Trophoblast cell (in vitro differentiated cells and primary cell): ENCODE results near the gene SLC34A1.

Source experiments
- DNase-seq, 2 donors: peaks; one replicate each; pipeline ENCODE4 v3.0.0-alpha.2; 2016
- H2AFZ ChIP-seq: 2 replicates; pipeline ENCODE4 v1.6.1; 2013; ENCODE audit warnings: low read length, moderate library complexity, mild to moderate bottlenecking; ENCODE audit not compliant: insufficient read depth, poor library complexity
- H2AK5ac ChIP-seq: 2 replicates; pipeline ENCODE4 v1.6.1; 2013; ENCODE audit warnings: mild to moderate bottlenecking, low read length
- H2BK120ac ChIP-seq: 2 replicates; pipeline ENCODE4 v1.6.1; 2013; ENCODE audit warnings: low read length, mild to moderate bottlenecking, moderate library complexity; ENCODE audit not compliant: insufficient read depth, poor library complexity
- H2BK12ac ChIP-seq: 2 replicates; pipeline ENCODE4 v1.6.1; 2013; ENCODE audit warnings: mild to moderate bottlenecking, low read length, moderate library complexity
- H2BK5ac ChIP-seq: 2 replicates; pipeline ENCODE4 v1.6.1; 2013; ENCODE audit warnings: low read length, low read depth, moderate library complexity, mild to moderate bottlenecking; ENCODE audit not compliant: poor library complexity
- H3K14ac ChIP-seq: 2 replicates; pipeline ENCODE4 v1.6.1; 2013; ENCODE audit warnings: mild to moderate bottlenecking, low read length
- H3K18ac ChIP-seq: 2 replicates; pipeline ENCODE4 v1.6.1; 2013; ENCODE audit warnings: mild to moderate bottlenecking, low read length
- H3K23ac ChIP-seq: 2 replicates; pipeline ENCODE4 v1.6.1; 2013; ENCODE audit warnings: low read length
- H3K27ac ChIP-seq: 2 replicates; pipeline ENCODE4 v1.5.1; 2013; ENCODE audit warnings: low read depth, mild to moderate bottlenecking, inconsistent platforms, low read length, moderate library complexity
- H3K27me3 ChIP-seq: 2 replicates; pipeline ENCODE4 v1.6.1; 2013; ENCODE audit warnings: inconsistent platforms, mild to moderate bottlenecking, low read length, moderate library complexity; ENCODE audit not compliant: insufficient read depth
- H3K36me3 ChIP-seq, 2 experiments: 1 replicate in 1 of 2; 2 replicates in 1 of 2; pipeline ENCODE4 v1.6.1; 2013; ENCODE audit warnings: low read length in 2 of 2, mild to moderate bottlenecking in 2 of 2, moderate library complexity in 1 of 2; ENCODE audit not compliant: insufficient read depth in 2 of 2, control insufficient read depth in 1 of 2
- H3K4ac ChIP-seq: 2 replicates; pipeline ENCODE4 v1.6.1; 2013; ENCODE audit warnings: low read depth, mild to moderate bottlenecking, low read length, moderate library complexity
- H3K4me1 ChIP-seq, 2 experiments: 1 replicate in 1 of 2; 2 replicates in 1 of 2; pipeline ENCODE4 v1.6.1; 2013; ENCODE audit warnings: low read length in 2 of 2, mild to moderate bottlenecking in 2 of 2, moderate library complexity in 1 of 2; ENCODE audit not compliant: insufficient read depth in 2 of 2, control insufficient read depth in 1 of 2
- H3K4me2 ChIP-seq: 2 replicates; pipeline ENCODE4 v1.6.1; 2013; ENCODE audit warnings: inconsistent platforms, mild to moderate bottlenecking, low read length, moderate library complexity
- H3K4me3 ChIP-seq: 2 replicates; pipeline ENCODE4 v1.5.1; 2013; ENCODE audit warnings: mild to moderate bottlenecking, low read depth, low read length, inconsistent platforms
- H3K79me1 ChIP-seq: one replicate; pipeline ENCODE4 v1.6.1; 2013; ENCODE audit warnings: low read length
- H3K79me2 ChIP-seq: 2 replicates; pipeline ENCODE4 v1.6.1; 2013; ENCODE audit warnings: low read length, mild to moderate bottlenecking; ENCODE audit not compliant: control insufficient read depth, insufficient read depth, poor library complexity
- H3K9ac ChIP-seq: 2 replicates; pipeline ENCODE4 v1.6.1; 2013; ENCODE audit warnings: mild to moderate bottlenecking, low read length
- H3K9me3 ChIP-seq: 2 replicates; pipeline ENCODE4 v1.6.1; 2013; ENCODE audit warnings: low read depth, mild to moderate bottlenecking, control low read depth, inconsistent platforms, low read length; ENCODE audit not compliant: insufficient read depth
- H4K12ac ChIP-seq: 2 replicates; pipeline ENCODE4 v1.6.1; 2013; ENCODE audit warnings: low read depth, mild to moderate bottlenecking, low read length, moderate library complexity
- H4K8ac ChIP-seq: 2 replicates; pipeline ENCODE4 v1.6.1; 2013; ENCODE audit warnings: low read depth, mild to moderate bottlenecking, low read length, moderate library complexity
- H4K91ac ChIP-seq: one replicate; pipeline ENCODE4 v1.6.1; 2013; ENCODE audit warnings: low read depth, mild to moderate bottlenecking, low read length, moderate library complexity
- WGBS: extraction: QIAGEN DNeasy Blood & Tissue Kit; methylation state at CpG from one replicate; pipeline ENCODE4 v1.1.7; 2013; ENCODE audit warnings: missing lambda C conversion rate; ENCODE audit not compliant: insufficient read length, insufficient coverage; ENCODE audit errors: extremely low coverage; 5-methylcytosine and 5-hydroxymethylcytosine counted together

Gene SLC34A1

DNA sequence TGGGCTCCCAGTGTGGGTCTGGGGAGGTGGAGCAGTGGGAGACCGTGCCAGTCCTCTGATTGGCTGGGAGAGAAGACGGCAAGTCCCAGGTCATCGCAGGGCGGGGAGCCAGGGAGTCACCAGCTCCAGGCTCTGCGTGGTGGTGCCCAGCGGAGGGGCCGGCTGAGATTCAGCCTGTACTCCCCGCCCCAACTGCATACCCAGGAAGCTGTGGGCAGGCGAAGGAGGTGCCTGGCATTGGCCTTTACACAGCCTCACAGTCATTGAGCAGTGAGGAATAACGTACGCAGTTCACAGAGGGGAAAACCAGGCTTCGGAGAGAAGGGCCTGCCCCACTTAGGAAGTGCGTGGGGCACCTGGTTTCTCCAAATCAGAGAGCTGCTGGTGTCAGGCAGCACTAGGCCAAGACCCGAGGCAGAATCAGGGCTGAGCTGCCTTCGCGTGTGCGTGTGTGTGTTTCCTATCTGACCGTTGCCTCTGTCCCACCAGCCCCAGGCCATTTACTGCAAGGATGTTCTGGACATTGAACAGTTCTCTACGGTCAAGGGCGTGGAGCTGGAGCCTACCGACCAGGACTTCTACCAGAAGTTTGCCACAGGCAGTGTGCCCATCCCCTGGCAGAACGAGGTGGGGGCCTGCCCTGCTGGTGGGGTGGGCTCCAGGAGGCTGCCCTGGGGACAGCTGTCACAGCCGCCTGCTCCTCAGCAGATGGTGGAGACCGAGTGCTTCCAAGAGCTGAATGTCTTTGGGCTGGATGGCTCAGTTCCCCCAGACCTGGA lies 56.2 kb downstream of the SLC34A1 start:
- H4K91ac ChIP-seq: no peak overlapping the region
- no peak overlapping the region for H3K27ac ChIP-seq
- H3K4ac ChIP-seq: no peak overlapping the region
- H3K79me2 ChIP-seq: no peaks in the 10 kb centered on the region
- no peak overlapping the region for H2BK12ac ChIP-seq
- H3K23ac ChIP-seq: no peak overlapping the region
- no CpG with 5 or more reads among the region's 24 CpGs for WGBS
- H2BK120ac ChIP-seq: no peak overlapping the region
- H3K14ac ChIP-seq: no peak overlapping the region
- peaks cover 1% of the 10 kb centered on the region for H3K9me3 ChIP-seq
- no peak overlapping the region for H3K9ac ChIP-seq
- H4K8ac ChIP-seq: no peak overlapping the region
- H3K27me3 ChIP-seq: no peaks in the 10 kb centered on the region
- no peaks in the 10 kb centered on the region for H3K4me1 ChIP-seq
- no peak overlapping the region for H2BK5ac ChIP-seq
- H4K12ac ChIP-seq: no peak overlapping the region
- H3K4me2 ChIP-seq: no peak overlapping the region
- H3K4me3 ChIP-seq: no peak overlapping the region
- DNase-seq: no peak
- H3K18ac ChIP-seq: no peak overlapping the region
- no peaks in the 10 kb centered on the region for H3K79me1 ChIP-seq
- H3K36me3 ChIP-seq: peaks cover 41 to 47% of the 10 kb centered on the region in 2 experiments
- no peak overlapping the region for H2AK5ac ChIP-seq
- H2AFZ ChIP-seq: no peak overlapping the region

DNA sequence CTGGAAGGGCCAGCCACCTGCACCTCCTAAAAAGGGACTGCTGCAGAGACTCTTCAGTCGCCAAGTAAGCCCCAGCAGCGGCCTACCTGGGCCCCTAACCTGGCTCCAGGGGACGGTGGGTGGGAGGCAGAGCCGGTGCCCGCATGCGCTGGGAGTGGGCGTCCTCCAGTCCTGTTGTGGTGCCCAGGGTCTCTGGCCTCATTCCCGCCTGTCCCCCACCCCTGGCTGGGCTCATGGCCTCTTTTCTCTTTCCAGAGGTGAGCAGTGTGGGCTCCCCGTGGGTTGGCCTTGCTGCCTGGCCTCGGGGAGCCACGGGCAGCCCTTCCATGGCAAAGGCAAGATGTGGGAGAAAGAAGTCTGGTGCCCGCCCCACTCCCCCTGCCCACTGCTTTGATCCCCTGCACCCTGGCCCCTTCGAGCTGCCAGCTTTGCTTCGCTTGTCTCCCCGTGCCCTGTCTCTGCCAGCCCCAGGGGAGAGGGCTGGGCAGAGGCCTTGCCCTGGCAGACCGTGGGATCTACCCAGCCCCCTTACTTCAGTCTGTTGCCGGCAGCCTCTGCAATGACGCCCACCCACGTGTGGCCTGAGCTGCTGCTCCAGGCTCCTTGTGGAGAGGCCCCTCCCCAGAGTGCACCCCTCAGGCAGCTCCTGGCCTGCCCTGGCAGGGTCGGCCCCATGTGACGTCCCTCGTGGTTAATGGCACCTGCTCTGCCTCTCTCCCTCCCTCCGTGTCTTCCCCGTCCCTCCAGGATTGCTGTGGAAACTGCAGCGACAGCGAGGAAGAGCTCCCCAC lies 57.0 kb downstream of the SLC34A1 start:
- Histone ChIP-seq H3K79me2 (no peaks in the 10 kb centered on the region), H3K27ac (no peak overlapping the region), H4K8ac (no peak overlapping the region), H3K4me2 (no peak overlapping the region), H3K79me1 (no peaks in the 10 kb centered on the region), H2AFZ (no peak overlapping the region), H3K27me3 (peaks cover 3% of the 10 kb centered on the region), H3K18ac (no peak overlapping the region), H2BK12ac (no peak overlapping the region), H2AK5ac (no peak overlapping the region), H3K4ac (no peak overlapping the region), H3K36me3 (peaks cover 35 to 39% of the 10 kb centered on the region in 2 experiments), H4K12ac (no peak overlapping the region), H3K9me3 (peaks cover 3% of the 10 kb centered on the region), H2BK5ac (no peak overlapping the region), H3K4me1 (peaks cover 0 to 3% of the 10 kb centered on the region in 2 experiments), H3K23ac (no peak overlapping the region), H3K4me3 (no peak overlapping the region), H3K14ac (no peak overlapping the region), H4K91ac (no peak overlapping the region), H3K9ac (no peak overlapping the region), H2BK120ac (no peak overlapping the region)
- WGBS: no CpG with 5 or more reads among the region's 26 CpGs
- no peak for DNase-seq

DNA sequence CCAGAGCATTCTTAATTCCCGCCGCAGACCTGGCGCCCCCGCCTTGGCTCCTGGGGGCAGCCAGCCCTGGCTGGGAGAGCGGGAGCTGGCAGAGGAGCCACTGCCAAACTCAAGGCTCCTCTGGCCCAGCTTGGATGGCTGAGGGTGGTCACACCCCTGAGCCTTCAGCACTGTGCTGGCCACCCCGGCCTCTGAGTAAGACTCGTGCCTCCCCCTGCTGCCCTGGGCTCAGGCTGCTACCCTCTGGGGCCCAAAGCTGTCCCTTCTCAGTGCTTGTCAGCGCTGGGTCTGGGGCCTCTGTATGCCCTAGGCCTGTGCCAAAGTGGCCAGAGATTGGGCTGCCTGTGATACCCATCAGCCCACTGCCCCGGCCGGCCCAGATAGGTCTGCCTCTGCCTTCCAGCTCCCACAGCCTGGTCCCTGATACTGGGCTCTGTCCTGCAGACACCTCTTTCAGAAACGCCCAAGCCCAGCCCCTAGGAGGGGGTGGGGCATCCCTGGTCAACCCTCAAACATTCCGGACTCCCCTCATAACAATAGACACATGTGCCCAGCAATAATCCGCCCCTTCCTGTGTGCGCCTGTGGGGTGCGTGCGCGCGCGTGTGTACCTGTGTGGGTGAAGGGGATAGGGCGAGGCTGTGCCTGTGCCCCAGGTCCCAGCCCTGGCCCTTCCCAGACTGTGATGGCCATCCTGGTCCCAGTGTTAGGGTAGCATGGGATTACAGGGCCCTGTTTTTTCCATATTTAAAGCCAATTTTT lies 58.0 kb downstream of the SLC34A1 start:
- Histone ChIP-seq H3K18ac (no peak overlapping the region), H3K14ac (no peak overlapping the region), H2AK5ac (no peak overlapping the region), H4K91ac (no peak overlapping the region), H3K4me2 (no peak overlapping the region), H2BK12ac (no peak overlapping the region), H3K4me3 (no peak overlapping the region), H4K12ac (no peak overlapping the region), H3K4me1 (peaks cover 1 to 7% of the 10 kb centered on the region in 2 experiments), H2BK120ac (no peak overlapping the region), H4K8ac (no peak overlapping the region), H3K79me1 (no peaks in the 10 kb centered on the region), H3K27me3 (peaks cover 6% of the 10 kb centered on the region), H2BK5ac (no peak overlapping the region), H3K4ac (no peak overlapping the region), H3K23ac (no peak overlapping the region), H3K27ac (no peak overlapping the region), H3K9me3 (peaks cover 4% of the 10 kb centered on the region), H2AFZ (no peak overlapping the region), H3K9ac (no peak overlapping the region), H3K36me3 (peaks cover 28 to 32% of the 10 kb centered on the region in 2 experiments), H3K79me2 (no peaks in the 10 kb centered on the region)
- whole genome bisulfite sequencing: no CpG with 5 or more reads among the region's 20 CpGs
- DNase-seq: no peak

DNA sequence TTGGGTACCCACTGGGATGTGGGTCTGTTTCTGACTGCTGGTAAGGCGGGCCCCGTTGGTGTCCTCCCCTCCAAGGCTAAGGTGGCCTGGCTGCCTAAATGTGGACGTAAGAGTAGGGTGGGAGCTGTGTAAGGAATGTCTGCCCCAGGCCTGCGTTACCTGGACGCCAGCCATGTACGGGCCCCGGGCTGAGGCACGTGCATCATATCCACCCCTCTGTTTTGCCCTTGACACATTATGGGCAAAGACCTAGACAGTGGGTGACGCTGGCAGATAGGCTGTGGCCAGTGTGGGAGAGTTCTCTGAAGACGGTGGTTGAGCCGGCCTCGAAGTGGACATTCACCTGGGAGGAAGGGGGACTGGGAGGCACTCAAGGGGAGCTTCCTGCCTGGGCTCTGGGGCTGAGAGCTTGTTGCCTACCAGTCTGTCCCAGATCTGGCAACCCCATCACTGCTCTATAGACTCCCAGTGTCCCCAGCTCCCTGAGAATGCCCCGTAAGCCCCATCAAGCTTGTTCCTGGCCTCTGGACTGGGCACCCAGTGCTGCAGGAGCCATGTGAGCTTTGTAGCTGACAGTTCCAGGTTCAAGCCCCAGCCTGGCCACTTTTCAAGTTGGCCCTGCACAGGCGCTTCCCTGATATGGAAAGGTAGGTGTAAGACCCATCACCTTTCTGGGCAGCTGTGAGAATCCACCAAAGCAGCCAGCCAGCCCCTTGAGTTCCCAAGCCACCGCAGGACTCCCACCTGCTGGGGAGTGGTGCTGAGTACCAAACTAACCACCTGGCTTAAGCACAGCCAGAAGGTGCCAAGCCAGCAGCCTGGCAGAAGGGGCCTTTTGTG lies 59.1 kb downstream of the SLC34A1 start:
- WGBS: no CpG with 5 or more reads among the region's 15 CpGs
- H3K9me3 ChIP-seq: peaks cover 4% of the 10 kb centered on the region
- peak in 1 of 2 donors; percentile 25 for DNase-seq
- no peak overlapping the region for H3K4me3 ChIP-seq
- no peak overlapping the region for H3K23ac ChIP-seq
- no peak overlapping the region for H2BK5ac ChIP-seq
- peaks cover 2% of the 10 kb centered on the region for H3K79me1 ChIP-seq
- peaks cover 5 to 15% of the 10 kb centered on the region in 2 experiments for H3K4me1 ChIP-seq
- H3K4ac ChIP-seq: no peak overlapping the region
- H4K91ac ChIP-seq: no peak overlapping the region
- no peak overlapping the region for H2AFZ ChIP-seq
- no peak overlapping the region for H3K4me2 ChIP-seq
- H2BK12ac ChIP-seq: no peak overlapping the region
- H2BK120ac ChIP-seq: no peak overlapping the region
- H3K79me2 ChIP-seq: no peaks in the 10 kb centered on the region
- H4K12ac ChIP-seq: no peak overlapping the region
- peaks cover 22 to 23% of the 10 kb centered on the region in 2 experiments for H3K36me3 ChIP-seq
- no peak overlapping the region for H3K9ac ChIP-seq
- H3K18ac ChIP-seq: no peak overlapping the region
- no peak overlapping the region for H2AK5ac ChIP-seq
- H3K27me3 ChIP-seq: peaks cover 6% of the 10 kb centered on the region
- H3K27ac ChIP-seq: no peak overlapping the region
- no peak overlapping the region for H4K8ac ChIP-seq
- no peak overlapping the region for H3K14ac ChIP-seq
